Measurements from ENCODE around the gene RO60.

GRCh38 chr1:193102662-193103061, 43.2 kb downstream of the RO60 start:
- TF ChIP-seq CTCF (IDR thresholded peaks at IDR 0.05; ENCODE audit: borderline replicate concordance, extremely low read depth, low read length, poor library complexity, severe bottlenecking) = no peak
- TF ChIP-seq EZH2 (IDR thresholded peaks at IDR 0.05; ENCODE audit: borderline replicate concordance, low read depth, low read length, severe bottlenecking) = no peak

All from DND-41 (cell line).